H9 (cell line): ENCODE measurements around the gene SEPTIN3. TPM values are rescaled to one million over a fixed set of nuclear protein-coding genes. Genes with fewer than 3 reads are reported as not detected.
A peak's percentile ranks its signal among the peaks of the same experiment; 100 is the strongest.

Experiments
- DNase-seq: peaks from one replicate; pipeline ENCODE4 v3.0.0-alpha.2; 2017
- H2AFZ ChIP-seq: one replicate; pipeline ENCODE4 v1.6.1; 2013; ENCODE audit warnings: mild to moderate bottlenecking, low read length, control low read depth, moderate library complexity
- H2AK5ac ChIP-seq: 2 replicates; pipeline ENCODE4 v1.6.1; 2013; ENCODE audit warnings: low read length, control low read depth, mixed read lengths; ENCODE audit not compliant: insufficient read length
- H2BK120ac ChIP-seq: one replicate; pipeline ENCODE4 v1.6.1; 2013; ENCODE audit warnings: low read depth, mild to moderate bottlenecking, low read length, control low read depth, inconsistent platforms; ENCODE audit not compliant: poor library complexity, severe bottlenecking
- H2BK12ac ChIP-seq: 2 replicates; pipeline ENCODE4 v1.6.1; 2013; ENCODE audit warnings: low read length, control low read depth, mixed read lengths, low read depth; ENCODE audit not compliant: insufficient read length
- H2BK15ac ChIP-seq: 2 replicates; pipeline ENCODE4 v1.6.1; 2013; ENCODE audit warnings: low read depth, low read length, control low read depth
- H2BK20ac ChIP-seq: one replicate; pipeline ENCODE4 v1.6.1; 2013; ENCODE audit warnings: low read depth, mild to moderate bottlenecking, low read length, control low read depth, inconsistent platforms; ENCODE audit not compliant: poor library complexity, severe bottlenecking
- H2BK5ac ChIP-seq: 2 replicates; pipeline ENCODE4 v1.6.1; 2013; ENCODE audit warnings: low read length, control low read depth, mixed read lengths; ENCODE audit not compliant: insufficient read length
- H3K14ac ChIP-seq: 2 replicates; pipeline ENCODE4 v1.6.1; 2013; ENCODE audit warnings: low read length, control low read depth; ENCODE audit not compliant: insufficient read depth
- H3K18ac ChIP-seq: 2 replicates; pipeline ENCODE4 v1.6.1; 2013; ENCODE audit warnings: low read depth, mild to moderate bottlenecking, mixed read lengths, low read length, control low read depth; ENCODE audit not compliant: insufficient read length
- H3K23ac ChIP-seq: 2 replicates; pipeline ENCODE4 v1.6.1; 2013; ENCODE audit warnings: low read length, control low read depth, mixed read lengths, low read depth; ENCODE audit not compliant: insufficient read length
- H3K23me2 ChIP-seq: 2 replicates; pipeline ENCODE4 v1.6.1; 2013; ENCODE audit warnings: low read depth, mild to moderate bottlenecking, mixed read lengths, low read length, control low read depth; ENCODE audit not compliant: insufficient read length, poor library complexity, severe bottlenecking
- H3K27ac ChIP-seq: 2 replicates; pipeline ENCODE4 v1.5.1; 2013; ENCODE audit warnings: low read length, control low read depth, mixed read lengths, low read depth; ENCODE audit not compliant: insufficient read length
- H3K27me3 ChIP-seq: 2 replicates; pipeline ENCODE4 v1.6.1; 2013; ENCODE audit warnings: low read length, control low read depth, inconsistent platforms; ENCODE audit not compliant: insufficient read depth
- H3K4ac ChIP-seq: 2 replicates; pipeline ENCODE4 v1.6.1; 2013; ENCODE audit warnings: low read depth, mild to moderate bottlenecking, control low read depth, inconsistent platforms, low read length, moderate library complexity
- H3K4me1 ChIP-seq: 2 replicates; pipeline ENCODE4 v1.6.1; 2013; ENCODE audit warnings: low read length, control low read depth, inconsistent platforms; ENCODE audit not compliant: insufficient read depth
- H3K4me2 ChIP-seq: 2 replicates; pipeline ENCODE4 v1.6.1; 2013; ENCODE audit warnings: low read length, control low read depth, mixed read lengths; ENCODE audit not compliant: insufficient read length, insufficient read depth
- H3K56ac ChIP-seq: 2 replicates; pipeline ENCODE4 v1.6.1; 2013; ENCODE audit warnings: low read depth, mild to moderate bottlenecking, mixed read lengths, low read length, control low read depth; ENCODE audit not compliant: insufficient read length
- H3K79me1 ChIP-seq: 2 replicates; pipeline ENCODE4 v1.6.1; 2013; ENCODE audit warnings: low read depth, mild to moderate bottlenecking, moderate library complexity, low read length, control low read depth, inconsistent platforms; ENCODE audit not compliant: insufficient read depth, poor library complexity, severe bottlenecking
- H3K79me2 ChIP-seq: 2 replicates; pipeline ENCODE4 v1.6.1; 2013; ENCODE audit warnings: low read length, control low read depth, inconsistent platforms; ENCODE audit not compliant: insufficient read depth
- H3K9ac ChIP-seq: 2 replicates; pipeline ENCODE4 v1.6.1; 2013; ENCODE audit warnings: low read length, control low read depth, mixed read lengths; ENCODE audit not compliant: insufficient read length; ENCODE audit errors: extremely low read depth
- H3K9me3 ChIP-seq: one replicate; pipeline ENCODE4 v1.6.1; 2013; ENCODE audit warnings: low read depth, low read length, inconsistent platforms; ENCODE audit not compliant: control insufficient read depth
- H3T11ph ChIP-seq: one replicate; pipeline ENCODE4 v1.6.1; 2013; ENCODE audit warnings: mild to moderate bottlenecking, low read length, control low read depth, inconsistent platforms
- H4K20me1 ChIP-seq: one replicate; pipeline ENCODE4 v1.6.1; 2013; ENCODE audit not compliant: control insufficient read depth, insufficient read length, insufficient read depth
- H4K5ac ChIP-seq: 2 replicates; pipeline ENCODE4 v1.6.1; 2013; ENCODE audit warnings: low read depth, mild to moderate bottlenecking, mixed read lengths, low read length, control low read depth; ENCODE audit not compliant: insufficient read length
- H4K8ac ChIP-seq: replicated peaks from 2 replicates; pipeline ENCODE4 v1.6.1; 2013; ENCODE audit warnings: low read length, control low read depth, mixed read lengths, low read depth; ENCODE audit not compliant: insufficient read length
- H4K91ac ChIP-seq: 2 replicates; pipeline ENCODE4 v1.6.1; 2013; ENCODE audit warnings: low read depth, mild to moderate bottlenecking, moderate library complexity, mixed read lengths, low read length, control low read depth; ENCODE audit not compliant: insufficient read length
- H3K27ac Mint-ChIP-seq, 3 experiments: 2 replicates in 2 of 3; 3 replicates in 1 of 3; pipeline ENCODE4 v1.8.0; 2020 to 2021; ENCODE audit warnings: mixed read lengths in 3 of 3, mild to moderate bottlenecking in 1 of 3, moderate library complexity in 1 of 3
- H3K27me3 Mint-ChIP-seq: 2 replicates; pipeline ENCODE4 v1.8.0; 2021; ENCODE audit warnings: low read depth, mild to moderate bottlenecking, moderate library complexity, mixed read lengths
- H3K36me3 Mint-ChIP-seq, 3 experiments: 2 replicates in 2 of 3; 3 replicates in 1 of 3; pipeline ENCODE4 v1.8.0; 2020 to 2021; ENCODE audit warnings: low read depth in 3 of 3, mixed read lengths in 3 of 3; ENCODE audit not compliant: insufficient read depth in 1 of 3
- H3K4me1 Mint-ChIP-seq, 2 experiments: 2 replicates each; pipeline ENCODE4 v1.8.0; 2020; ENCODE audit warnings: mixed read lengths in 2 of 2
- H3K4me3 Mint-ChIP-seq, 2 experiments: 2 replicates in 1 of 2; 3 replicates in 1 of 2; pipeline ENCODE4 v1.8.0; 2020 to 2021; ENCODE audit warnings: mild to moderate bottlenecking in 2 of 2, mixed read lengths in 2 of 2, moderate library complexity in 1 of 2
- H3K9me3 Mint-ChIP-seq, 2 experiments: 2 replicates in 1 of 2; 3 replicates in 1 of 2; pipeline ENCODE4 v1.8.0; 2020; ENCODE audit warnings: mild to moderate bottlenecking in 2 of 2, mixed read lengths in 2 of 2, moderate library complexity in 1 of 2
- CTCF ChIP-seq: fragments of 200-600 bp; sonication (generic); conservative IDR thresholded peaks from 3 replicates; pipeline ENCODE4 v1.8.0; 2021; ENCODE audit warnings: antibody characterized with exemption, mild to moderate bottlenecking
- WGBS: extraction: QIAGEN DNeasy Blood & Tissue Kit; methylation state at CpG from one replicate; pipeline ENCODE4 v1.1.7; 2013; ENCODE audit warnings: missing lambda C conversion rate, low lambda C conversion rate, mixed read lengths; ENCODE audit not compliant: insufficient read length; ENCODE audit errors: extremely low coverage; 5-methylcytosine and 5-hydroxymethylcytosine counted together
- total RNA-seq: library from RNA; stranded (reverse); gene quantifications from 2 replicates; pipeline ENCODE4 v1.2.1, GENCODE V29; 2021

Gene SEPTIN3
- total RNA-seq, 1 experiment from 2014 or later, result 33.3 TPM

DNA sequence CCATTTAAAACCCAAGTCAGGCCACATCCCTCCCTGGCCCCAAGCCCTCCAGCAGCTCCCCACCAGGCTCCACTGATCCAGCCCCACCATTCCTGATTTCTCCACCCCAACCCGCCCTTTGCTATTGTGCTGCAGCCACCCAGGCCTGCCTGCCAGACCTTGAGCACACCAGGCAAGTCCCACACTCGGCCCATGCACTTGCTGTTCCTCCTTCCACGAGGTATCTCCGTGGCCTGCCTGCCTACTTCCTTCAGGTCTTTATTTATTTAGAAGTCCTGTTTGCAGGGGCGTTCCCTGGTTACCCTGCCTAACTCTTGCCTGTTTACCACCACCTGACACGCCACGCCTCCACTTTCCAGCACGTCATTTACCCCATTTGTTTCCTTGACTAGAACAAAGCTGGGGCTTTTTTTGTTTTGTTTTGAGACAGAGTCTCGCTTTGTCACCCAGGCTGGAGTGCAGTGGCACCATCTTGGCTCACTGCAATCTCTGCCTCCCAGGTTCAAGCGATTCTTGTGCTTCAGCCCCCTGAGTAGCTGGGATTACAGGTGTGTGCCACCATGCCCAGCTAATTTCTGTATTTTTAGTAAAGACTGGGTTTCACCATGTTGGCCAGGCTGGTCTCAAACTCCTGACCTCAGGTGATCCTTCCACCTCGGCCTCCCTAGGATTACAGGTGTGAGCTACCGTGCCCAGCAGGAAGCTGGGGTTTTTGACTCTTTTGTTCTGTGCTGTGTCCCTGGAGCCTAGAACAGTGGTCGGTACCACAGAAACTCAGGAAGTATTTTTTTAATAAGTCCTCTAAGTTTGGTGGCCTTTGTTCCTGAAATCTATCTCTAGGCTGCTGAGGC lies 29.0 kb upstream of the SEPTIN3 start:
- Histone ChIP-seq H3K79me1 (no peaks in the 10 kb centered on the region), H3K9me3 (no peaks in the 10 kb centered on the region), H2BK120ac (no peak overlapping the region), H3K56ac (no peak overlapping the region), H2BK12ac (no peak overlapping the region), H3K4me1 (no peaks in the 10 kb centered on the region), H3K4me2 (no peak overlapping the region), H3T11ph (no peak overlapping the region), H4K20me1 (peaks cover 2% of the 10 kb centered on the region), H3K14ac (no peak overlapping the region), H2BK20ac (no peak overlapping the region), H2BK15ac (no peak overlapping the region), H3K4ac (no peak overlapping the region), H4K8ac (no peak overlapping the region), H3K23ac (no peak overlapping the region), H4K5ac (no peak overlapping the region), H4K91ac (no peak overlapping the region), H3K23me2 (no peaks in the 10 kb centered on the region), H3K79me2 (no peaks in the 10 kb centered on the region), H3K18ac (no peak overlapping the region), H2AFZ (no peak overlapping the region), H2BK5ac (no peak overlapping the region), H3K9ac (no peak overlapping the region), H3K27ac (no peak overlapping the region), H3K27me3 (no peaks in the 10 kb centered on the region), H2AK5ac (no peak overlapping the region)
- Mint-ChIP-seq H3K4me3 (no peak overlapping the region), H3K27ac (peak overlapping the region; percentile 77 to 97 (median 83); a peak in 6 of 7 replicates), H3K9me3 (no peaks in the 10 kb centered on the region; a peak in 1 of 5 replicates), H3K27me3 (no peaks in the 10 kb centered on the region; the same call in 1 of the 2 replicates), H3K36me3 (peaks cover 58 to 74% (median 74%) of the 10 kb centered on the region in 3 experiments; a peak in 6 of 7 replicates), H3K4me1 (peaks cover 14 to 15% of the 10 kb centered on the region in 2 experiments; a peak in 3 of 4 replicates)
- WGBS, result no CpG with 5 or more reads among the region's 13 CpGs
- TF ChIP-seq CTCF, result no peak
- DNase-seq, result no peak
